Neural progenitor cell (in vitro differentiated cells): ENCODE measurements around the gene CTCF.

ENCODE experiments used
- EZH2 ChIP-seq: fragments of 200-600 bp; sonication (generic); IDR thresholded peaks from 2 replicates; pipeline ENCODE4 v1.6.1; 2017; ENCODE audit warnings: antibody characterized with exemption, mild to moderate bottlenecking, moderate library complexity
- EZH2phosphoT487 ChIP-seq: fragments of 200-600 bp; sonication (generic); IDR thresholded peaks from 2 replicates; pipeline ENCODE4 v1.6.1; 2017; ENCODE audit warnings: antibody characterized with exemption
- TF ChIP-seq, protein P1 (sequence below): fragments of 200-600 bp; sonication (generic); IDR thresholded peaks from 2 replicates; pipeline ENCODE4 v1.5.1; 2017; ENCODE audit warnings: antibody characterized with exemption, mild to moderate bottlenecking

DNA sequence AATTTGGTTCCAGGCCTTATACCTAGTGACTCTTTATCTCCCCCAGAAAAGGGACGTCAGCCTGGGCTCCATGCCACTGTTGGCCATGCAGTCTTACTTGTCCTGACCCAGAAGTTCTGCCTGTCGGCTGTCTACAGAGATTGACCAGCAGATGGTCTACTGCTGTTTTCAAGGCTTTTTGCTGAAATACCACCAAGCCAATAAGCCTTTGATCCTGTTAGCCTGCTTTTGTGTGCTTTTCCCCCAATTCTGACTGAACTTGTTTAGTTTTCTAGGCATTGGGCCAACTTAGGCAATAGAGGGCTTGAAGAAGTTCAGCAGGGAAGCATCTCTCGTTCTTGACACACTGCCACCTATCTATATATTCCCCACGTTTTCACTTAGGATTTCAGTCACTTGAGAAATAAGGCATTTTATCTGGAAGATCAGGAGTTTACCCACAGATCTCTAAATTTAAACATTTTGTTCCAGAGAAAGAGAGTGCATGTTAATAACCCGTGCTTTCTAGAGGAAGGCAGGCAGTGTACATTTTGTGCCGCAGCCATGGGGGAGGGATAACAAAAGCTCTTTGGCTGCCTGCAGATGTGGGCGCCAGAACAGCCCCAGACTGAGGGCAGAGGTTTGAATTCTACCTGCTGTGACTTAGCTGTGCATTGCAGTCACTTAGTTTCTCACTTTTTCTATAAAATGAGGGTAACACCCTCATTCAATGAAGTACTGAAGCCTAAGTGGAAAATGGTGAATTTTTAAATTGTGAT, 70.3 kb downstream of the CTCF start:
- no peak for TF ChIP-seq EZH2
- TF ChIP-seq, protein P1, sequence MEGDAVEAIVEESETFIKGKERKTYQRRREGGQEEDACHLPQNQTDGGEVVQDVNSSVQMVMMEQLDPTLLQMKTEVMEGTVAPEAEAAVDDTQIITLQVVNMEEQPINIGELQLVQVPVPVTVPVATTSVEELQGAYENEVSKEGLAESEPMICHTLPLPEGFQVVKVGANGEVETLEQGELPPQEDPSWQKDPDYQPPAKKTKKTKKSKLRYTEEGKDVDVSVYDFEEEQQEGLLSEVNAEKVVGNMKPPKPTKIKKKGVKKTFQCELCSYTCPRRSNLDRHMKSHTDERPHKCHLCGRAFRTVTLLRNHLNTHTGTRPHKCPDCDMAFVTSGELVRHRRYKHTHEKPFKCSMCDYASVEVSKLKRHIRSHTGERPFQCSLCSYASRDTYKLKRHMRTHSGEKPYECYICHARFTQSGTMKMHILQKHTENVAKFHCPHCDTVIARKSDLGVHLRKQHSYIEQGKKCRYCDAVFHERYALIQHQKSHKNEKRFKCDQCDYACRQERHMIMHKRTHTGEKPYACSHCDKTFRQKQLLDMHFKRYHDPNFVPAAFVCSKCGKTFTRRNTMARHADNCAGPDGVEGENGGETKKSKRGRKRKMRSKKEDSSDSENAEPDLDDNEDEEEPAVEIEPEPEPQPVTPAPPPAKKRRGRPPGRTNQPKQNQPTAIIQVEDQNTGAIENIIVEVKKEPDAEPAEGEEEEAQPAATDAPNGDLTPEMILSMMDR, result no peak
- TF ChIP-seq EZH2phosphoT487, result no peak
